ENCODE data around the gene ZKSCAN2.

- TF ChIP-seq ZNF621 (tag by site-specific recombination; IDR thresholded peaks at IDR 0.05) (no peak), ZNF274 (IDR thresholded peaks at IDR 0.05; ENCODE audit: low read length) (no peak), ZNF274 (tag by site-specific recombination; IDR thresholded peaks at IDR 0.05; ENCODE audit: borderline replicate concordance) (no peak), CTCF (tag by site-specific recombination; IDR thresholded peaks at IDR 0.05) (no peak), ZNF510 (tag by site-specific recombination; IDR thresholded peaks at IDR 0.05; ENCODE audit: insufficient replicate concordance) (no peak), ZNF292 (tag by site-specific recombination; IDR thresholded peaks at IDR 0.05; ENCODE audit: borderline replicate concordance, low read depth) (no peak), ZSCAN23 (tag by site-specific recombination; IDR thresholded peaks at IDR 0.05) (no peak), TRIM28 (IDR thresholded peaks at IDR 0.05; ENCODE audit: borderline replicate concordance, low read length) (no peak), ZNF530 (tag by site-specific recombination; IDR thresholded peaks at IDR 0.05; ENCODE audit: low read depth) (no peak), TCF7L2 (IDR thresholded peaks at IDR 0.05; ENCODE audit: borderline replicate concordance, low read depth, low read length) (no peak), ZSCAN30 (tag by site-specific recombination; IDR thresholded peaks at IDR 0.05) (no peak), ZNF843 (tag by site-specific recombination; IDR thresholded peaks at IDR 0.05) (no peak), INSM2 (tag by site-specific recombination; IDR thresholded peaks at IDR 0.05) (no peak), ZNF394 (tag by site-specific recombination; IDR thresholded peaks at IDR 0.05; ENCODE audit: borderline replicate concordance) (no peak)
These were observed 7.2 kb downstream of the ZKSCAN2 start for GRCh38 chr16:25250467-25250866.

Measured in HEK293 (cell line).